Stimulated activated naive B cell treated with anti-CD40 and anti-IgM and Interleukin-4, amounts not matched to agents 10 μg/mL and 1 μg/mL and 100 μg/mL, for 72 hours (primary cell): ENCODE measurements around the gene WDR6.
A peak's percentile ranks its signal among the peaks of the same experiment; 100 is the strongest.

Experiments
- ATAC-seq, 2 donors: fragments of 150-1000 bp; cut with Tn5 transposase; replicated peaks; 2 replicates each; pipeline ENCODE4 v1.10.0; 2021; ENCODE audit warnings: moderate library complexity in 1 of 2
- DNase-seq: peaks from one replicate; pipeline ENCODE4 v3.0.0; 2021
- H3K27ac Mint-ChIP-seq: one replicate; pipeline ENCODE4 v1.8.0; 2022; ENCODE audit warnings: mild to moderate bottlenecking, mixed read lengths
- H3K27me3 Mint-ChIP-seq, 2 donors: one replicate each; pipeline ENCODE4 v1.8.0; 2022; ENCODE audit warnings: mixed read lengths in 2 of 2
- H3K36me3 Mint-ChIP-seq, 2 donors: one replicate each; pipeline ENCODE4 v1.8.0; 2022; ENCODE audit warnings: mixed read lengths in 2 of 2, mild to moderate bottlenecking in 1 of 2
- H3K4me1 Mint-ChIP-seq, 2 donors: one replicate each; pipeline ENCODE4 v1.8.0; 2022; ENCODE audit warnings: mixed read lengths in 2 of 2, mild to moderate bottlenecking in 1 of 2
- H3K4me3 Mint-ChIP-seq, 2 donors: one replicate each; pipeline ENCODE4 v1.8.0; 2022; ENCODE audit warnings: mild to moderate bottlenecking in 2 of 2, mixed read lengths in 2 of 2, moderate library complexity in 1 of 2
- H3K9me3 Mint-ChIP-seq, 2 donors: one replicate each; pipeline ENCODE4 v1.8.0; 2022; ENCODE audit warnings: mixed read lengths in 2 of 2, mild to moderate bottlenecking in 1 of 2

The WDR6 gene

GRCh38 chr3:49025005-49025792 is 18.0 kb downstream of the WDR6 start:
- peaks cover 73 to 78% of the 10 kb centered on the region in 2 donors for H3K36me3 Mint-ChIP-seq
- ATAC-seq (peak; percentile 23 to 35), DNase-seq (peak; percentile 78)
- peaks cover 56 to 90% of the 10 kb centered on the region in 2 donors for H3K4me1 Mint-ChIP-seq
- H3K27me3 Mint-ChIP-seq = no peaks in the 10 kb centered on the region
- peak overlapping the region; percentile 62 to 91 for H3K4me3 Mint-ChIP-seq
- H3K27ac Mint-ChIP-seq = peak overlapping the region; percentile 94
- no peaks in the 10 kb centered on the region for H3K9me3 Mint-ChIP-seq

DNA sequence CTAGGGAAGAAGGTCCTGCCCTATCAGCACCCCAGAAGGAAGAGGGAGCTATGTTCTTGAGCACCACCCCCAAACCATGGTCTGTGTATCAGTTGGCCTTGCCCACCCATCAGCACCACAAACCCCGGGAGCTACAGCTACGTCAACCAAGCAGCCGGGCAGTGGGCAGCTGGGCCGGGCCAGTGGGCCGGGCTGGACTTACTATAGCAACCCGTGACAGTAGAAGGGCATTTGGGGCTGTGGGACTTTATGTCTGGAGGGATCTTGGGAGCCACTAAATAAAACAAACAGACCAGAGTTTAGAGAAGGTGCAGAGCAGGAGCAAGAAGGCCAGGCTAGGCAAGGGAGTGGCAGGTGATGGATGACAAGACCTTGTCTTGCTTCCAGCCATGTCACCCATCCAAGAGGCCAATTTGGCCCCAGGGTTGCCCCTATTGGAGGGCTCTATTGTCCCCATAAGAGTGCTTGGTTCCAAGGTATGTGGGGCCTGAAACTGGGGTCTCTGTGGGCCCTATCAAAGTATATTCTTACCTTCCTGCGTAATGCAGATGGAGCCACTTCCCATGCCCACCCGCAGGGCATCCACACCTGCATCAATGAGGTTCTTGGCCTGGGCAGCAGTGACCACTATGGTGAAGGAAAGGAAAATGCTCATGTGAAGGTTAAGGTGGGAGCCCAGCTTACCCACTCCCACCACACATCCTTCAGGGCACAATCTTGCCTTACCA is 18.8 kb downstream of the WDR6 start:
- DNase-seq (no peak), ATAC-seq (no peak)
- no peaks in the 10 kb centered on the region for H3K27me3 Mint-ChIP-seq
- H3K4me3 Mint-ChIP-seq = peak overlapping the region; percentile 62 to 91
- H3K27ac Mint-ChIP-seq = peak overlapping the region; percentile 94
- no peaks in the 10 kb centered on the region for H3K9me3 Mint-ChIP-seq
- peaks cover 56 to 86% of the 10 kb centered on the region in 2 donors for H3K4me1 Mint-ChIP-seq
- H3K36me3 Mint-ChIP-seq = peaks cover 71 to 79% of the 10 kb centered on the region in 2 donors

GRCh38 chr3:49026536-49026935 is 19.3 kb downstream of the WDR6 start:
- ATAC-seq (no peak), DNase-seq (no peak)
- Mint-ChIP-seq H3K27me3 (no peaks in the 10 kb centered on the region), H3K4me3 (peak overlapping the region; percentile 62 to 91), H3K27ac (peak overlapping the region; percentile 94), H3K4me1 (peaks cover 56 to 81% of the 10 kb centered on the region in 2 donors), H3K36me3 (peaks cover 73 to 80% of the 10 kb centered on the region in 2 donors), H3K9me3 (no peaks in the 10 kb centered on the region)

DNA sequence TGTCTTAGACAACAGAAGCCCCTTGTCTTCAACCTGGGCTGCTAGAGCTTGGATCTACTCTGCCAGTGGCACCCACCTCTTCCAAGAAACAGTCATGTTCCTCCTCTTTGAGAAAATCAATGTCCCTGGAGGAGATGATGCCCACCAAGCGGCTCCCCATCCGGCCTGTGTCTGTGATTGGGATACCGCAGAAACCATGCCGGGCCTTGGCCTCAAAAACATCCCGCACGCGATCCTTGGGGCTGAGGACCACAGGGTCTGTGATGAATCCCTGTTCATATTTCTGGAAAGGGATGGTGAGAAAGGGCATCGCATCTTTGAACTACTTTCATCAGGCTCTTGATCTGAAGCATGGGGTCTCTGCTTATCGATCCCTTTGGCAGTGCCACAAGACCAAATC is 20.4 kb downstream of the WDR6 start:
- peak overlapping the region; percentile 100 for H3K27ac Mint-ChIP-seq
- peaks cover 74 to 82% of the 10 kb centered on the region in 2 donors for H3K36me3 Mint-ChIP-seq
- no peak for ATAC-seq
- H3K4me1 Mint-ChIP-seq = peaks cover 56 to 76% of the 10 kb centered on the region in 2 donors
- no peaks in the 10 kb centered on the region for H3K27me3 Mint-ChIP-seq
- H3K9me3 Mint-ChIP-seq = no peaks in the 10 kb centered on the region
- no peak for DNase-seq
- H3K4me3 Mint-ChIP-seq = peak overlapping the region; percentile 94 to 98

DNA sequence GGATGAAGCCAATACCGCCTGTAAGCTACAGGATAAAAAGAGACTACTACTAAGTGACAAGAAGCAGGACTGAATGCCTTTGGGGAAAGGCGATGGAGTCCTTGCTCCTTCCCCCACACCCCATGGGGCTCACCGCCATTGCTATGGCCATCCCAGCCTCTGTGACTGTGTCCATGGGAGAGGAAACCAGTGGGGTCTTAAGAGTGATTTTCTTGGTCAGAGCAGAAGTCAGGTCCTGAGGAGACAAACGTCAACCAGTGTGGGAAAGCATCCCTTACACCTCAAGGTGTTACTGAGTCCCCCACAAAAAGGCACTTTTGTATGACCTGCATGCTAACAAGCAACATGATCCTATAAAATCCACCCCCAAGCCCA is 21.1 kb downstream of the WDR6 start:
- Mint-ChIP-seq H3K4me1 (peaks cover 53 to 69% of the 10 kb centered on the region in 2 donors), H3K4me3 (peak overlapping the region; percentile 94 to 98), H3K9me3 (no peaks in the 10 kb centered on the region), H3K36me3 (peaks cover 75 to 82% of the 10 kb centered on the region in 2 donors), H3K27ac (peak overlapping the region; percentile 100), H3K27me3 (no peaks in the 10 kb centered on the region)
- DNase-seq (no peak), ATAC-seq (no peak)

GRCh38 chr3:49028673-49029562 is 21.7 kb downstream of the WDR6 start, which contains the start of gene IMPDH2:
TSS of gene IMPDH2 (minus strand) at chr3:49029398. CDS start at chr3:49029350, 48 bp downstream.
- DNase-seq (peak; percentile 92), ATAC-seq (peak; percentile 84 to 88)
- Mint-ChIP-seq H3K27me3 (no peaks in the 10 kb centered on the region), H3K4me3 (peak within 1 kb of the TSS; percentile 94 to 98), H3K36me3 (peaks cover 69 to 78% of the 10 kb centered on the region in 2 donors), H3K27ac (peak within 1 kb of the TSS; percentile 100), H3K4me1 (peaks cover 49 to 63% of the 10 kb centered on the region in 2 donors), H3K9me3 (no peaks in the 10 kb centered on the region)

GRCh38 chr3:49029563-49029884 is 22.3 kb downstream of the WDR6 start:
- Mint-ChIP-seq H3K4me1 (peaks cover 44 to 57% of the 10 kb centered on the region in 2 donors), H3K9me3 (no peaks in the 10 kb centered on the region), H3K27ac (peak overlapping the region; percentile 100), H3K27me3 (no peaks in the 10 kb centered on the region), H3K4me3 (peak overlapping the region; percentile 94 to 98), H3K36me3 (peaks cover 66 to 72% of the 10 kb centered on the region in 2 donors)
- DNase-seq (no peak), ATAC-seq (no peak)

DNA sequence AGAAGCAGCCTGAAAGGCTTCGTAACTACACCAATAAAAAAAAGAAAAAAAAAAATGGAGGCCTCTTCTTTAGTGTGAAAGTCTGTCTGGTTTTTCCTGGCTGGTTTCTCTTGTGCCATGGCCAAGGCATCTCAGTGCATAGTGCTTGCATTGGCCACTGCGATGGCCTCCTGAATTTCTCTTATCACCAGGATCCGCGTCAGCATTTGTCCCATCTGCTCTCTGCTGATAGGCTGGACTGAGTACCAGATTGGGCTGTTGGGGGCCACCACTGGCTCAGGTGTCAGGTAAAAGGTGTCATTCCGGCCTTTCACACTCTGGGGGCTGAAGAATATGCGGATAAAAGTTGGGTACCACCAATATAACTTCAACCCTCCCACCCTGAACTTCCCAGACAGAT is 23.1 kb downstream of the WDR6 start:
- Mint-ChIP-seq H3K9me3 (no peaks in the 10 kb centered on the region), H3K36me3 (peaks cover 63 to 72% of the 10 kb centered on the region in 2 donors), H3K4me3 (no peak overlapping the region), H3K4me1 (peaks cover 37 to 49% of the 10 kb centered on the region in 2 donors), H3K27me3 (no peaks in the 10 kb centered on the region), H3K27ac (no peak overlapping the region)
- no peak for DNase-seq
- ATAC-seq = no peak

- Mint-ChIP-seq H3K27ac (peak overlapping the region; percentile 9), H3K27me3 (no peaks in the 10 kb centered on the region), H3K4me1 (peaks cover 15 to 24% of the 10 kb centered on the region in 2 donors), H3K9me3 (no peaks in the 10 kb centered on the region), H3K36me3 (peaks cover 52 to 53% of the 10 kb centered on the region in 2 donors), H3K4me3 (no peak overlapping the region)
- ATAC-seq (no peak), DNase-seq (no peak)
These were observed 25.6 kb downstream of the WDR6 start for GRCh38 chr3:49032646-49033304.

GRCh38 chr3:49034650-49035049 is 27.5 kb downstream of the WDR6 start:
- Mint-ChIP-seq H3K4me3 (no peak overlapping the region), H3K9me3 (no peaks in the 10 kb centered on the region), H3K36me3 (peaks cover 35% of the 10 kb centered on the region in 2 donors), H3K27ac (peak overlapping the region; percentile 78), H3K27me3 (no peaks in the 10 kb centered on the region), H3K4me1 (peaks cover 2 to 6% of the 10 kb centered on the region in 2 donors)
- no peak for DNase-seq
- no peak for ATAC-seq

- H3K9me3 Mint-ChIP-seq = no peaks in the 10 kb centered on the region
- H3K4me1 Mint-ChIP-seq = peaks cover 0 to 2% of the 10 kb centered on the region in 2 donors
- no peak for DNase-seq
- H3K36me3 Mint-ChIP-seq = peaks cover 35% of the 10 kb centered on the region in 2 donors
- peak overlapping the region; percentile 65 for H3K27ac Mint-ChIP-seq
- no peak overlapping the region for H3K4me3 Mint-ChIP-seq
- no peak for ATAC-seq
- no peaks in the 10 kb centered on the region for H3K27me3 Mint-ChIP-seq
These were observed 28.1 kb downstream of the WDR6 start for GRCh38 chr3:49035281-49035680.

DNA sequence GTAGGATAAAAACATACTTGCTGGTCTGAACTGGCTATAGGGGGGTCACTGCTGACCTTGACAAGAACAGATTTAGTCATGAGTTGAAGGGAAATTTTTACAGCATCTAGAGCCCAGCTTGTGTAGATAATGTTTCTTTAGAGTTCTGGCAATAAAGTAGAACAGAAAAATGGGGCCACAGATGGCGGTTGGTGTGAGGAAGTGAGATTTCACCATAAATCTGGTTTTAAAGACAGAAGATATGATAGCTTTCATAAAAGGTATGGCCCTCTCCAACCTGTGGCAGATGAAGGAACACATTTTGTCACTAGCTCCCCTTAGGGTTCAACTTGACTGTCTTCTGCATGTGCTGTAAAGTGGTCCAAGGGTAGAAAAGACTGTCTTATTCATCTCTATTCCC is 46.4 kb downstream of the WDR6 start:
- ATAC-seq (peak in 1 of 2 donors; percentile 25), DNase-seq (no peak)
- Mint-ChIP-seq H3K27ac (no peak overlapping the region), H3K9me3 (no peaks in the 10 kb centered on the region), H3K4me1 (peaks cover 11 to 14% of the 10 kb centered on the region in 2 donors), H3K4me3 (no peak overlapping the region), H3K27me3 (no peaks in the 10 kb centered on the region), H3K36me3 (peaks cover 36 to 53% of the 10 kb centered on the region in 2 donors)

DNA sequence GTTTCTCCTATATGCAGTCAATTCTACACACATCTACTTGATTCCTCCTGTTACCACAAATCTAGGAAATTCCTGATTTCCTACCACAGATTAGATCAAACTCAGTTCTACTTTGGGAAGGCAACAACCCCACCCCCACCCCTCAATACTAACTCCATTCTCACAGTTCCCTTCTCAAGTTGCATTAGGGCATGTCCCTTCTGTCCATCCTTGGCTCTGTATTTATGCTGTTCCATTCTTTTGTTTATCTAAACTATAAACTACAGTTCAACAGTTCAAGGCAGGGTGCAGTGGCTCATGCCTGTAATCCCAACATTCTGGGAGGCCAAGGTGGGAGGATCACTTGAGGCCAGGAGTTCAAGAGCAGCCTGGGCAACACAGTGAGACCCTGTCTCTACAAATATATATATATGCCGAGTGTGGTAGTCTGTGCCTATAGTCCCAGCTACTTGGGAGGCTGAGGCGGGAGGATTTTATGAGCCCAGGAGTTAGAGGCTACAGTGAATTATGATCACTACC is 47.2 kb downstream of the WDR6 start:
- no peak for DNase-seq
- Mint-ChIP-seq H3K9me3 (no peaks in the 10 kb centered on the region), H3K27me3 (no peaks in the 10 kb centered on the region), H3K27ac (peak overlapping the region; percentile 56), H3K4me3 (no peak overlapping the region), H3K4me1 (peaks cover 11 to 14% of the 10 kb centered on the region in 2 donors), H3K36me3 (peaks cover 36 to 53% of the 10 kb centered on the region in 2 donors)
- no peak for ATAC-seq
